ENCODE data around the gene DYNLRB1. TPM values are rescaled to one million over a fixed set of nuclear protein-coding genes. Genes with fewer than 3 reads are reported as not detected.

Gene DYNLRB1
- total RNA-seq, 1 donor = 144 TPM

DNA sequence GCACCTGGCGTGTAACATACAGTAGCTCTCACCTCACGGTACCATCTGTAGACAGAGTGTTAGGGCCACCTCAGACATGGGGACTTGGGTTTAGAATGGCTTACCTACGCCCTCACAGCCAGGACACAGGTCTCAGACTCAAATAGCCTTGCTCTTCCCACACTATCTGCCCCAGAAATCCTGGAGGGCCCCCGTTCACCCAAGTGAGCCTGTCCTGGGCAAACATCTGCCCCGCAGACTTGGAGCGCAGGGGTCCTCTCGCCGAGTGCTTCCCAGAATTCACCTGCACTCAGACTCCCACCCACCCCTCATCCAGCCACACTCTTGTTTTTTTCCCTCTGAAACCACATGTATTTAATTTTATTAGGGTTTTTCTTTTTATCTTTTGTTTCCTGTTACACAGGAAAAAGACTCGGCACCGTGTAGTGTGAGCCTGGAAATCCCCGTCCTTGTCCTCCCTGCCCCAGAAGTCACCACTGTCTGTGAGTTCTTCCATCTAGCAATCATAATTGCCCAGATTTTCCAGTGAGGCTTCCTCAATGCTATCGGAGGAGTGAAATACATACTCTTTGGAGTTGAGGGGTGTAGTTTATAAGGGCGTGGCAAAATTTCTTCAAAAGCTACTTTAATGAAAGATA, 25.2 kb downstream of the DYNLRB1 start:
- TF ChIP-seq, protein P1, sequence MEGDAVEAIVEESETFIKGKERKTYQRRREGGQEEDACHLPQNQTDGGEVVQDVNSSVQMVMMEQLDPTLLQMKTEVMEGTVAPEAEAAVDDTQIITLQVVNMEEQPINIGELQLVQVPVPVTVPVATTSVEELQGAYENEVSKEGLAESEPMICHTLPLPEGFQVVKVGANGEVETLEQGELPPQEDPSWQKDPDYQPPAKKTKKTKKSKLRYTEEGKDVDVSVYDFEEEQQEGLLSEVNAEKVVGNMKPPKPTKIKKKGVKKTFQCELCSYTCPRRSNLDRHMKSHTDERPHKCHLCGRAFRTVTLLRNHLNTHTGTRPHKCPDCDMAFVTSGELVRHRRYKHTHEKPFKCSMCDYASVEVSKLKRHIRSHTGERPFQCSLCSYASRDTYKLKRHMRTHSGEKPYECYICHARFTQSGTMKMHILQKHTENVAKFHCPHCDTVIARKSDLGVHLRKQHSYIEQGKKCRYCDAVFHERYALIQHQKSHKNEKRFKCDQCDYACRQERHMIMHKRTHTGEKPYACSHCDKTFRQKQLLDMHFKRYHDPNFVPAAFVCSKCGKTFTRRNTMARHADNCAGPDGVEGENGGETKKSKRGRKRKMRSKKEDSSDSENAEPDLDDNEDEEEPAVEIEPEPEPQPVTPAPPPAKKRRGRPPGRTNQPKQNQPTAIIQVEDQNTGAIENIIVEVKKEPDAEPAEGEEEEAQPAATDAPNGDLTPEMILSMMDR (IDR thresholded peaks at IDR 0.05; ENCODE audit: insufficient read depth, low read length) = no peak
- DNase-seq (ENCODE audit: low read depth) = no peak
- H3K4me3 ChIP-seq (ENCODE audit: low read depth, low read length) = no peak overlapping the region

DNA sequence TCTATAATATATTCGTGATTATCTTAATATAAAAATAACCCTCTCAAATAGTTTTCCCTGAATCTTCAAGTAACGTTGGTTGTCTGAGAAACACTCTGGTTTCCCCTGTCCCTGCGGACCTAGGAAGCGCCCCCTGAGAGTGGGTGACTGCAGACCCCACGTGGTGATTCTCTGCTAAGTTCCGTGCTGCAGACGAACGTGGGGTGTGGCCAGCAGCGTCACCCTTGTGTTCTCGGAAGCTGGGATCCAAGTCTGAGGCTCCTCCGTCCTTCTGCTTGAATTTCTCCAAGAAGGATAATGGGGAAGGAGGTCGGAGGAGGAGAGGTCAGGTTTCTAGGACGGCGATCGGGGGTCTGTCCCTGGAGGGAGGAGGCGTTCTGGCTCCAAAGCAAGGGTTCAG, 25.7 kb downstream of the DYNLRB1 start:
- TF ChIP-seq, protein P1 (IDR thresholded peaks at IDR 0.05; ENCODE audit: insufficient read depth, low read length) = no peak
- H3K4me3 ChIP-seq (ENCODE audit: low read depth, low read length) = no peak overlapping the region
- DNase-seq (ENCODE audit: low read depth) = no peak

- no peak overlapping the region for H3K4me3 ChIP-seq (ENCODE audit: low read depth, low read length)
- TF ChIP-seq, protein P1 (IDR thresholded peaks at IDR 0.05; ENCODE audit: insufficient read depth, low read length) = no peak
- DNase-seq (ENCODE audit: low read depth) = no peak
Measured at GRCh38 chr20:34542439-34542838, 26.2 kb downstream of the DYNLRB1 start.

DNA sequence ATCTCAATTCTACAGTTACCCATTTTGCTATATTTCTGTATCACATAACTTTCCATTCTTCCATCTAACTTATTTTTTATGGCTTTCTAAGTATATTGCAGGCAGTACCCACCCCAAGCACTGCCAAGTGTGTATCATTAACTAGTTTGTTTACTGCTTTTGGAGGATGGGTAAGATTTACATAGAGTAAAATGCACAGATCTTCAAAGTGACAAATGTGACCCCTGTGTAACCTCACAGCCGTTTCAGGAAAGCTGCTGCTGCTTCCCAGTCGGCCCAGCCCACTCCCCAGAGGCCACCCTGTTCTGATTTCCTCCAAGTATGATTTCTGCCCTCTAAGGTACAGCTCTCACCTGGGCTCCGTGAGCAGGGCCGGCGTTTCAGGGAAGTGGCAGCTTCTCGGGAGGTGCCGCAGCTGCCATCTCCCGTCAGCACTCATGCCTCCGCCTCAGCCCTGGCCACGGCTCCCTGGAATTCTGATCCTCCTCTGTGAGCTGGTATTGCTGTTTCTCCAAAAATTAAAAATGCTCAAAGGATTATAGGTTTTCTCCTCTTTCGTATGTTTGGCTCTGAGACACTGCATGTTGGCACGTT, 27.3 kb downstream of the DYNLRB1 start:
- no peak for DNase-seq (ENCODE audit: low read depth)
- TF ChIP-seq, protein P1 (IDR thresholded peaks at IDR 0.05; ENCODE audit: insufficient read depth, low read length) = no peak
- no peak overlapping the region for H3K4me3 ChIP-seq (ENCODE audit: low read depth, low read length)

GRCh38 chr20:34544109-34544796, 28.0 kb downstream of the DYNLRB1 start:
- TF ChIP-seq, protein P1 (IDR thresholded peaks at IDR 0.05; ENCODE audit: insufficient read depth, low read length) = no peak
- no peak overlapping the region for H3K4me3 ChIP-seq (ENCODE audit: low read depth, low read length)
- no peak for DNase-seq (ENCODE audit: low read depth)

GRCh38 chr20:34546751-34547181, 30.5 kb downstream of the DYNLRB1 start:
- H3K4me3 ChIP-seq (ENCODE audit: low read depth, low read length) = no peak overlapping the region
- no peak for DNase-seq (ENCODE audit: low read depth)
- TF ChIP-seq, protein P1 (IDR thresholded peaks at IDR 0.05; ENCODE audit: insufficient read depth, low read length) = no peak
